ENCODE measurements around the gene BMPR1B. TPM values are rescaled to one million over a fixed set of nuclear protein-coding genes. Genes with fewer than 3 reads are reported as not detected.

Gene BMPR1B
- total and polyA plus RNA-seq, 2 of the 8 experiments (the other 6 are each of a cell fraction or from before 2014, with no cell fraction given): 0.14 to 1.1 TPM

DNA sequence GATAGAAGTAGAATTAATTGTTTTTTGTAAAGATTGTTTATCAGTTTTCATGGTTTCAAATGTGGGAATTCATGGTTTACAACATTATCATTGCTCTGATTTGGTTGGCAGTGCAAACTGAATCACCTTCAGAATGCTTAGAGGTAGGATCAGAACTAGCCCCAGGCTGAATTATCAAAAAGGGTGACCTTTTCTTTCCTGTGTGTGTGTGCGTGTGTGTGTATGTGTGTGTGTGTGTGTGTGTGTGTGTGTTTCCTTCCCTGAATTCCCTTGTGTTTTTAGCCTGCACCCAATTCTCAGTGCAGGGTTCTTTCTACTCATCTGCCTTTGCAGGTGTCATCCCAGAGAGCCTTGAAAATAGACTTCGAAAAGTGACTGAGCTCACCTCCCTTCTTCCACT lies 125.0 kb downstream of the BMPR1B start:
- no peak overlapping the region for H3K4me2 ChIP-seq (ENCODE audit: insufficient read depth in 1 of 2, low read depth in 2 of 2, low read length in 2 of 2)
- no peaks in the 10 kb centered on the region for H3K9me3 ChIP-seq (ENCODE audit: insufficient read depth in 2 of 2, low read depth in 1 of 2, low read length in 1 of 2)
- no peaks in the 10 kb centered on the region for H3K79me2 ChIP-seq (ENCODE audit: control insufficient read depth in 1 of 2, insufficient read depth in 2 of 2, low read length in 2 of 2)
- H3K27ac ChIP-seq (ENCODE audit: low read depth, low read length): no peak overlapping the region
- TF ChIP-seq TBP (IDR thresholded peaks at IDR 0.05; ENCODE audit: low read depth, low read length) (no peak), EGR1 (IDR thresholded peaks at IDR 0.05; ENCODE audit: borderline replicate concordance, low read depth, low read length) (no peak)
- no peak overlapping the region for H2AFZ ChIP-seq (ENCODE audit: low read length)
- no peaks in the 10 kb centered on the region for H3K36me3 ChIP-seq (ENCODE audit: control insufficient read depth in 2 of 4, insufficient read depth in 4 of 4, low read length in 3 of 4)
- no peak overlapping the region for H3K18ac ChIP-seq (ENCODE audit: extremely low read depth, low read length)
- WGBS, 2 experiments (ENCODE audit: extremely low coverage in 1 of 2, insufficient coverage in 1 of 2, insufficient read length in 1 of 2, insufficient replicate concordance in 2 of 2, low coverage in 1 of 2, low lambda C conversion rate in 2 of 2, missing lambda C conversion rate in 1 of 2): 88% methylated on average over 2 of the region's 2 CpGs; no CpG with 5 or more reads in 1 of the 2 experiments
- ChIA-PET POLR2A (ENCODE audit: partially characterized antibody) (no interaction called here), CTCF (ENCODE audit: partially characterized antibody) (interaction anchor here (0.8 to 1.3 kb wide), 3 partner anchors 8 to 98 kb away, joined by 3 to 4 read pairs (median 3); no protein-coding TSS in a partner anchor)
- H3K27me3 ChIP-seq (replicated peaks in 1 of 4; ENCODE audit: control insufficient read depth in 3 of 4, extremely low read depth in 1 of 4, insufficient read depth in 3 of 4, low read length in 3 of 4): no peaks in the 10 kb centered on the region
- H2BK12ac ChIP-seq (ENCODE audit: low read depth, low read length): no peak overlapping the region
- H3K4ac ChIP-seq (replicated peaks; ENCODE audit: insufficient read length, low read depth, low read length): no peak overlapping the region
- FAIRE-seq: no peak
- no peaks in the 10 kb centered on the region for H4K20me1 ChIP-seq (replicated peaks in 1 of 2; ENCODE audit: control insufficient read depth in 1 of 2, insufficient read depth in 2 of 2, low read length in 2 of 2)
- H4K5ac ChIP-seq (ENCODE audit: insufficient read length, low read depth, low read length): no peak overlapping the region
- no peak overlapping the region for H3K14ac ChIP-seq (ENCODE audit: insufficient read length)
- no peak overlapping the region for H3K23ac ChIP-seq (ENCODE audit: insufficient read length)
- H3K4me3 ChIP-seq (ENCODE audit: extremely low read depth in 1 of 4, insufficient read depth in 2 of 4, low read depth in 3 of 4, low read length in 4 of 4): no peak overlapping the region
- no peak overlapping the region for H4K8ac ChIP-seq (ENCODE audit: extremely low read depth, insufficient read depth, low read length)
- no peaks in the 10 kb centered on the region for H3K79me1 ChIP-seq (ENCODE audit: low read depth, low read length)
- H3K4me1 ChIP-seq (replicated peaks in 1 of 4; ENCODE audit: control insufficient read depth in 3 of 4, insufficient read depth in 4 of 4, low read length in 3 of 4): peaks cover 0 to 5% (median 0%) of the 10 kb centered on the region in 4 experiments; a peak in 1 of 7 replicates
- DNase-seq (ENCODE audit: low read depth in 1 of 2, low spot score in 2 of 2): no peak
- no peak overlapping the region for H2AK5ac ChIP-seq (ENCODE audit: low read depth, low read length)
- no peak overlapping the region for H2BK5ac ChIP-seq (ENCODE audit: low read depth, low read length)
- no peak overlapping the region for H2BK15ac ChIP-seq (ENCODE audit: low read length)
- H2BK20ac ChIP-seq (ENCODE audit: low read length): no peak overlapping the region
- H3K56ac ChIP-seq (replicated peaks; ENCODE audit: insufficient read length, low read depth, low read length): no peak overlapping the region
- no peak overlapping the region for H3K9ac ChIP-seq (replicated peaks in 1 of 4; ENCODE audit: extremely low read depth in 1 of 4, low read depth in 3 of 4, low read length in 3 of 4)
- no peak overlapping the region for H2BK120ac ChIP-seq (replicated peaks; ENCODE audit: low read depth, low read length)
- no peak overlapping the region for H4K91ac ChIP-seq (replicated peaks; ENCODE audit: insufficient read length, low read length)
- no peaks in the 10 kb centered on the region for H3K23me2 ChIP-seq (ENCODE audit: low read depth, low read length)

All from H1 (cell line).